GM11168 (cell line): ENCODE measurements around the gene CACNA1E.

Experiments
- in situ Hi-C: fragments of 300-500 bp; cut with MboI; formaldehyde crosslinking; loops from one replicate; pipeline ENCODE4 v1.12.0; 2022; ENCODE audit warnings: low sequenced_read_pairs; ENCODE audit not compliant: unreplicated experiment

CACNA1E gene

DNA sequence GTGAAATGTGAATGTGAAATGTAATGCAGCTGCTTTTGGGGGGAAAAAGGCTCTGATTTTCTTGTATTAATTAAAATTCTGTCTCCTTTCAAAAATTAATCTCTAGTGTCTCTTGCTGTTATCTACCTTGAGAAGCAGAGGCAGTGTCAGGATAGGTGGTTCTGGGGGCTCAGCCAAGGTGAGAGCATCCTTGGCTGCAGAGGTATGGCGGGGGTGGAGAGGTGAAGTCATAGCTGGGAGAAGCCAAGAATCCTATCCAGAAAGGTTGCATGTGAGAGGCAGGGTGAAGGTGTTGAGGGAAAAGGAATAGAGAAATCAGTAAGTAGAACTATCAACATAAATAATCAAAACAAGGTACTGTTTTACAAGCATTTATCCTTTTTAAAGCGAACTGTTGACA lies 181.2 kb downstream of the CACNA1E start:
- in situ Hi-C loops = no loop called here

DNA sequence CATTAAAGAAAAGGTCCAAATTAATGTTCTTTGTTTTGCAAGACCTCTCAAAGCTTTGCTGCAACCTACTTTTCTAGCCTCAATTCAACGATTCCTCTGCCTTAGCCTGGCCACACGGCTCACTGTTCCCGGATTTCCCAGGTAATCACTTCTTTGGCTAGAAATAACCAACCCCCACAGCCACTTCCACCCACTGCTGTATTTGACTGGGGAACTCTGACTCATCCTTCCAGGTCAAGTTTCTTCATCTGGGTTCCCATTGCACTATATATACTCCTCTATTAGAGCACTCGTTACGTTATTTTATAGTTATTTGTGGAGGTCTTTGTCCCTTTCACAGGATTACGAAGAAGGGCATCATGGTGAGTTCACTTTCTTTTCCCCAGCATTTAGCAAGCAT lies 185.9 kb downstream of the CACNA1E start:
- in situ Hi-C loops = no loop called here

DNA sequence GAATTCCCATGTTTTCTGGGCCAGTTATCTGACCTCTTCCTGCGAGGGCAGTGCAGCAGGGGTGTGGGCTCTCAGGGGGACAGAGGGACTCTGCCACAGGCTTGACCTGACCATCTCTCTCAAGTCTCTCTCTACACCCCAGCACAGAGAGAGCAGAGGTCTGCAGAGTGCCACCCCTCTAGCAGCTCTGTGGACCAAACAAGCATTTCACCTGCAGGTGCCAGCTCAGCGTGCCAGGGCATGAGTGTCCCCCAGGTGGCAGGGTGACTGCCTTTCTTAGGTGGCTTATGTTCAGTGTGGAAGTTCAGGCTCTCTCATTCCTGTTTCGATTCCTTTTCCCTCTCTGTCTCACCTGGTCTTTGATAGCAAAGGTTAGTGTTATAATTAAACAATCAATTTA lies 191.3 kb downstream of the CACNA1E start:
- in situ Hi-C loops = loop anchor here (10.0 kb wide), 1 partner anchor 200 kb away; no protein-coding TSS in a partner anchor

DNA sequence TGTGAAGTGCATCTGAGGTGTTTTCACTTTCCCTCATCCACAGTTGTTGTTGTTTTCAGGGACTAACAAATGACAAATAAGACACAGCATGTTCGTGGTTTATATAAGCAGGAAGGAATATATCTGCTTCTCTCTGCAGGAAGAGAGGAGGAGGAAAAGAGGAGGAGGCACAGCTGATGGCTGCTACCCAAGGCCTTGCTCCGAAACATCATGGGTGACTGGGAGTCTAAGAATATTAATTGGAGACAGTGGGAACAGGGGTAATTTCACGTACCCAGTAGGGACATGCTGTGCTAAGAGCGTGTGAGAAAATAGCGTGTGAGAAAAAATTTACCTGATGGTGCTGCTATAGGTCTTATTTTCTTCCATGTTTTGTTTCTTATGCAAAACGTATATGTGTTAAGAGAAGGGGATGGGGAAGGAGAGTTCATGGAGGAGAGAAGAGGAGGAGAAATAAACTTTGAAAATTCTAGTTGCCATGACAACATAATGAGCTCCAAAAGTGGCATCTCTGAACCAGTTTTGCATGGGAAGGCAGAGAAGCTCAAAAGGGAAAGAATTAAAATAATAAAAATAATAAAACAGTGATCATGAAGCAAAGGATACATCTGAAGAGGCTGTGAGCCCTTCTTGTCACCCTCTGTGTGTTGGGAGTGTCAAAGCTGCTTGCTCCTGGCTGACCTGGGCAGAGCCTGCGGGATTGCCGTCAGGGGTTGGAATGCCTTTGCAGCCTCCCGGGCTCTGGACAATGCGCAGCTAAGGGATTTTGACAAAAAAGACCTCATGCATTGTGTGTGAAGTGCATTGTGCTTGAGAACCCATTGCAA lies 192.0 kb downstream of the CACNA1E start:
- in situ Hi-C loops = loop anchor here (10.0 kb wide), 1 partner anchor 201 kb away; no protein-coding TSS in a partner anchor

DNA sequence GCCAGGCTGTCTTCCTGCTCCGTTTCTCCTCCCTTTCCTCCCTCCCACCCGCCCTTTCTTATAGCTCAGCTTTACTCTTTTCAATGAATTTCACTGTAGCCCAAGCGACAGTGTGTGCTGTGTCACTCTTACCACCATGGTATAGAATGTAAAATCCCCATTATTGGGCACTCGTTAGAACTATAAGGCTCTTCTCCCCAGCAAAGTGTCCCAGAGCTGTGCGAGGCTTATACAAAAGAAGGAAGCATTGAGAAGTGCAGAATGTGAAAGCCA lies 192.5 kb downstream of the CACNA1E start:
- in situ Hi-C loops = loop anchor here (10.0 kb wide), 1 partner anchor 201 kb away; no protein-coding TSS in a partner anchor

DNA sequence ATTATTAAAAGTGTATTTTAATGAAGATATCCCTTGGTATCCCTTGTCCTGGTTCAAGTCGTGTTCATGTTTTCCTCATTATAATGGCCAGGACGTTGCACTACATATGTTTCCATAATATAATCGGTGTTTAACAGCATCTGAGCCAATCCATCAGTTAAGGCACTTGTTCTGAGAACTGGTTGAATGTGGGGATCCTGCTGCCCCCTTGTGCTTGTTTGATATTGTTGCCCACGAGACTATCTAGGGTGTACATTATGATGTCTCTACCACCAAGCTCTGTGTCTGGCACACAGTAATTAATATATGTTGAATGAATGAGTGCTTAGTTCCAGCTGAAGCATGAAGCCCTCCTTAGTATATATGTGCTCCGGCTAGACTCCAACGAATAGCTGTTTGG lies 193.0 kb downstream of the CACNA1E start:
- in situ Hi-C loops = loop anchor here (10.0 kb wide), 1 partner anchor 201 kb away; no protein-coding TSS in a partner anchor

DNA sequence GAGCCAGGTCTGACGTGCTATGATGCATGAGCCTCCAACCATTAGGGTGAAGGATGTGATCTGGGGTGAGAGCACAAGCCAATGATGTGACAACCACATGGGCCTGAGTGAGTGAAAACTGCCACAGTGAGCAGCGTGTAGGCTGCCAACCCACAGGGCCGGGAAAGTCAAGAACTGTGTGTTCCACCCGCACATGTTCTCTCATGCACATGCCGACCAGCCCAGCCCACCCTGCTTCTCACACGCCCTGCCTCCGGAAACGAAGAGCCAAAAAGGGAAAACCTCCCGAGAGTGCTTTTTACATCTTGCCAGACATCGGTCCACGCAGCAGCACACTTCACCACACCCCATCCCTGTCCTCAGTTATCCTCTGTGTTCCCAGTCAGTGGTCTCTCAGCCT lies 197.0 kb downstream of the CACNA1E start:
- in situ Hi-C loops = no loop called here

DNA sequence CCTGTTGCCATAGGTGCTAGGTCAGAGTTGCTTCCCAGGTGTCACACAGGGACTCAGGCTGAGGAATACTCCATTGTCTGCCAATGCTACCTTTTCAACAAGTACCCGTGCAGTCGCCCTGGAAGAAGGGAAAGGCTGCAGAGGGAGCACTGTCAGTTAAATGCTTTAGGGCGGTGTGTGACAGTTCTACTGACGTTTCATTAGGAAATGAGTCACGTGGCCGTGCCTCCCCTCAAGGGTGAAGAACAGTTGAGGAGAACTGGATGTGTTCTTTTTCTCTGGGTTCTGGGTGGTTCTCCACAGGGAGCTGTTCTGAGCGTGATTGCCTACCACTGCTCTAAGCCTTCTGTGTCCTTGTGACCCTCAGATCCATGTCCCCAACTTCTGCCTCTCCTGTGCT lies 197.6 kb downstream of the CACNA1E start:
- in situ Hi-C loops = no loop called here

DNA sequence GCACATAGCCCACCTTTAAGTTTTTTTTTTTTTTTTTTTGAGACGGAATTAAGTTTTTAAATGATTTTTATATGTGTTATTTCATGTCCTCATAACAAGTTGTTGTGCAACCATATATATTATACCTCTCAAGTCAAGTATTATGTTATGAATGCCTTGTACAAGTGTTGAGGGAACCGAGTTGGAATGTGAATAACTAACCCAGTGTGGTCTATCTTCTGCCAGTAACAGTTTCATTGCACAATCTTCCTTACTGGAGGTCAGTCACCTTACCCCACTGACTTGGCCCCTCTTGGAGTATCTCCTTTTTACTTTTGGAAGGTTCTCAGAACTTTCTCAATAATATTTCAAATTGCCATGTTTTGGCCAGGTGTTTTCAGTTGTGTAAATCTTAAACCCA lies 201.9 kb downstream of the CACNA1E start:
- in situ Hi-C loops = no loop called here

DNA sequence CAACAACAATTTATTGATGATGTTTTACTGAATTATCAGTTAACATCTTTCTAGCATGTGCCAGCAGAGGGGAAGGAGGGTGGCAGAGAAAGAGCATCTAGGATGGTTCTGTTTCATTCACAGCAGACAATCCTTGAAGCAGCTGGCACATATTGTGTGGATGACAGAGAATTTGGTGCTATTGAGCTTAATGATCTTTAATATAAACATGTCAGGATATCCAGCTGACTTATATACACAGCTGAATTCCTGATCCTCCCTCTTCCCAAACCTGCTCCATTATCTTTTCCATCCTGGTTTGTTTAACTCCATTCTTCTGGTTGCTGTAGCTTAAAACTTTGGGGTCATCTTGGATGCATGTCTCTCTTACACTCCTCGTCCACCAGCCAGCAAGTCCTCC lies 218.6 kb downstream of the CACNA1E start:
- in situ Hi-C loops = loop anchor here (25.0 kb wide), 1 partner anchor 490 kb away; no protein-coding TSS in a partner anchor

DNA sequence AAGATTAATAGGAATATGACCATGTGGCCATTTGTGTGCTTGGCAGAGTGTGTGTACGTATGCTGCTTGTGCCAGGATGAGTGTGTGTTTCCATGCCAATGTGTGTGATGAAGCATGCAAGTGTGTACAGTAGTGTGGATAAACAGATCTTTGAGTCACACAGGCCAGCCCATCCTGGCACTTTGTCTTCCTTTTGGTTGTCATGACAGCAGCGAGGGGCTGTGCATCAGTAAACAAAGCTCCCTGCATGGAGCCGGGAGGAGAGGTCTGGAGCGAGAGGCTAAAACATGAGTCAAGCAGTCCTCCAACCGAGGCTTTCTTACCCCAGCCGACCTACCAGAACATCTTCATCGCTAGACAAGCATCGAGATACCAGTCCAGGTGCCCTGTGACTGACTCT lies 221.2 kb downstream of the CACNA1E start:
- in situ Hi-C loops = loop anchor here (25.0 kb wide), 1 partner anchor 492 kb away; no protein-coding TSS in a partner anchor

DNA sequence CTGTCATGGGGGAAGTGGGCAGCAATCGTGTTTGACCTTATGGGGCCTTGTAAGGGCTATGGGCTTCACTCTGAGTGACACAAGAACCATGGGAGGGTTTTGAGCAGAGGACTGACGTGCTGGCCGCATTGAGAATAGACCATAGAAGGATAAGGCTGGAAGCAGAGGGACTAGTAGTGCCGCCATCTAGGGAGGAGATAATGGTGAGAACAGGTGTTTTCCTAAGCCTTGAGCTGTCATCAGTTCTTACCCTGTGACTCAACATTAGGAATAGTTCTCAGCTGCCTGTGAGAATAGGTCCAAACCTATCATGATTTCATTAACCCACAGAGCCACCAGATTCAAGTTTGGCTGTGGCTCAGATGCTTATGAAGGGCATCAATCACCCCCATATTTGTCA lies 228.5 kb downstream of the CACNA1E start:
- in situ Hi-C loops = loop anchor here (25.0 kb wide), 1 partner anchor 500 kb away; no protein-coding TSS in a partner anchor

DNA sequence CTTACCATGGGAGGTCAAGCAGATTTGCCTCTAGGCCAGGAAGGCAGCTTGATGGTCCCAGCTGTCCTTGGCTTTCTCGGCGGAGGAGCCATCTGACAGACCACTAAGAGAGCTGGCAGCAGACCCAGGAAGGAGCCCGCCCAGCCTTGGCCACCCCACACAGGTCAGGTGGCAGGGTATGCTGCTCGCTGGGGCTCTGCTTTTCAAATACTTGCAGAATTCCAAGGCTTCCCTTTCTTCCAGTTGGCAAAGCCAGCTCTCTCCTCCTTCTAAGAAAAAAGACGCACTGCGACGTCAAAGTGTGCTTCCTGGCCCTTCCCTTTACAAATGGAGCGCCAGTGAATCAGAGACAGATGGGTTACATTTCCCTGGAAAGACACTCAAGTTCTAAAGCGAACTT lies 229.4 kb downstream of the CACNA1E start:
- in situ Hi-C loops = loop anchor here (25.0 kb wide), 1 partner anchor 500 kb away; no protein-coding TSS in a partner anchor

DNA sequence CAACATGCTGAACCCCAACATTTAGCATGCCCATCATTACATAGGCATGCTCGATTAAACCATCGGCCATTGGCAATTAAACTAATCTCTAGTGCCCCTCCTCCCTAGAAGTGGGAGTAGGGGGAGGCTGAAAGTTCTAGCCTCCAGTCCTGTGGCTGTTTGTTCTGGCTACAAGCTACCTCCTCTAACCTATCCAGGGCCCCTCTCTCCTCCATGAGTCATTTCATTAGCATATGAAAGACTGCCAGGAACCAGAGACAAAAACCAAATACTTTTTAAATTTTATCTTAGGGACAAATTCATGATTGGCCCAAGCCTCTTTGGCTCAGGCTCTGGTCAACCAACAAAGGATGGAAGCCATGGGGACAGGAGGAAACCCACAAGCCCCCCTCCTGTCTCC lies 231.1 kb downstream of the CACNA1E start:
- in situ Hi-C loops = loop anchor here (25.0 kb wide), 1 partner anchor 502 kb away; no protein-coding TSS in a partner anchor

DNA sequence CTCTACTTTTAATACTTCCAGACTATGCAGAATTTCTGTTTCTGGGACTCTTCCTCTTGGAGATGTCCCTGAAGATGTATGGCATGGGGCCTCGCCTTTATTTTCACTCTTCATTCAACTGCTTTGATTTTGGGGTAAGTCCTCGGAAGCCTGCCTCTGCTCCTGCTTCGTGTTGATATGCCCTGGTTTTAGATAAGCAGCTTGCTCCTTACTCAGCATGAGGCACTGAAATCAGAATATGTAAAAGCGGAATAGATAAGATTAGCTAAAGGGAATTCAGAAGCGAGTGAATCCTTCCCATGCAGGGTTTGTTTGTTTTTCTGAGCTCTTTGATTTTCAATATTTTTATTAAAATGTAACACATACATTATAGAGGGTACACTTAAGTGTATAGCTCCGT lies 234.7 kb downstream of the CACNA1E start:
- in situ Hi-C loops = loop anchor here (25.0 kb wide), 1 partner anchor 506 kb away; no protein-coding TSS in a partner anchor

DNA sequence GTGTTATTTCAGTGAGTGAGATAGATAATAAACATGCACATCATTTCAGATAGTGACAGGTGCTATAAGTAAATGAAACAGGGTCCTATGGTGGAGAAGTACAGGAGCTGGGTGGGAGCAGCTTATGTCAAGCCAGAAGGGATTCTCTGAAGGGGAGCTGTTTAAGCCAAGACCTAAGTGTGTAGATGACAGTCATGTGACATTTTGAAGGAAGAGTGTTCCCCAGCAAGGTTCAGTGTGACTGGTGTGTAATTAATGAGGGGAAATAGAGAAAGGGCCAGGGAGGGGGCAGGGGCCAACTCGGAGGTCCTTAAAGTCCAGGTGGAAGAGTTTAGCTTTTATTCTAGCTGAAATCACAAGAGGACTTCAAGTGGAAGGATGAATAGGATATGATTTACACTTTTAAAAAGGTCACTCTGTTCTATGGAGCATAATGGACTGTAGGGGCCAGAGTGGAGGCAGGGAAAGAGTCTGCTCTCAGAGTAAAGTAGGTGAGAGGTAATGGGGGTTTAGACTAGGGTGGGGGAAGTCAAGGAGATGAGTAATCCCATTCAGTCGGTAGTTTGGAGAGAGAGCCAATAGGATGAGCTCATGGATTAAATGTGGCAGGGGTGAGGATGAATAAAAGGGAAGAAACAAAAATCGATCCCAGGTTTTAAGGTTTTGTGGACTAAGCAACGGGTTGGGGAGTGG lies 243.1 kb downstream of the CACNA1E start:
- in situ Hi-C loops = no loop called here

DNA sequence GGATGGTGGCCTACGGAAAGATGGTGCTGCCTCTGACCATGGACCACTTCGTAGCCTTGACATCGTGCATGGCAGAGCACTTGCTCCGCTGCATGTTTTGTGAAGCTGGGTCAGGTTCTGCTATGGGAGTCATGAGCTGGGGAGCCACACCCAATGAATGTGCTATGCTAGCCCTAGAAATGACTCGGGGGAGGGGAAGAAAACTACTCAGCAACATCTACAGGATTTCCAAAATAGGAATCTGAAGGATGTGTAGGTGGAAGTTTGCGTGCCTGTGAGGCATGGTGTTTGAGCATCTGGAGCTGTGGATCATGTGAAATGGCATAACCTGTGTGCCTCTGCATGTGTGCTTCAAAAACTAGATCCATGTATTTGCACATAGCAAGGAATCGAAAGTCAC lies 247.3 kb downstream of the CACNA1E start:
- in situ Hi-C loops = no loop called here

DNA sequence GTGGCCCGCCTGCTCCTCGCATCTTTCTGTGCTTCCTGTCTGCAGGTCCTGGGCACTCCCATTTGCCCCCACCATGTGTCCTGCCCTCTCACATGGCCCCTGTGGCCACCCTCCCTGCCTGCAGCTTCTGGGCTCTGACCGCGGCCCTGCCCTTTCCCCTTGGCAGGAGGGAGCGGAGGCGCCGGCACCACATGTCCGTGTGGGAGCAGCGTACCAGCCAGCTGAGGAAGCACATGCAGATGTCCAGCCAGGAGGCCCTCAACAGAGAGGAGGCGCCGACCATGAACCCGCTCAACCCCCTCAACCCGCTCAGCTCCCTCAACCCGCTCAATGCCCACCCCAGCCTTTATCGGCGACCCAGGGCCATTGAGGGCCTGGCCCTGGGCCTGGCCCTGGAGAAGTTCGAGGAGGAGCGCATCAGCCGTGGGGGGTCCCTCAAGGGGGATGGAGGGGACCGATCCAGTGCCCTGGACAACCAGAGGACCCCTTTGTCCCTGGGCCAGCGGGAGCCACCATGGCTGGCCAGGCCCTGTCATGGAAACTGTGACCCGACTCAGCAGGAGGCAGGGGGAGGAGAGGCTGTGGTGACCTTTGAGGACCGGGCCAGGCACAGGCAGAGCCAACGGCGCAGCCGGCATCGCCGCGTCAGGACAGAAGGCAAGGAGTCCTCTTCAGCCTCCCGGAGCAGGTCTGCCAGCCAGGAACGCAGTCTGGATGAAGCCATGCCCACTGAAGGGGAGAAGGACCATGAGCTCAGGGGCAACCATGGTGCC lies 249.1 kb downstream of the CACNA1E start:
- in situ Hi-C loops = no loop called here

DNA sequence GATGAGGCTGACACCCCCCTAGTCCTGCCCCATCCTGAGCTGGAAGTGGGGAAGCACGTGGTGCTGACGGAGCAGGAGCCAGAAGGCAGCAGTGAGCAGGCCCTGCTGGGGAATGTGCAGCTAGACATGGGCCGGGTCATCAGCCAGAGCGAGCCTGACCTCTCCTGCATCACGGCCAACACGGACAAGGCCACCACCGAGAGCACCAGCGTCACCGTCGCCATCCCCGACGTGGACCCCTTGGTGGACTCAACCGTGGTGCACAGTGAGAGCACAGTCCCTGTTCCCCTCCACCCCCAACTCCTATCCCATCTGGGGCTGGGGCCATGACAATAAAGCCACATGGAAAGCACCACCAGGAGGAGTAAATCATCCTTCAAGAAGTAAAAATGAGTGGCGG lies 250.2 kb downstream of the CACNA1E start:
- in situ Hi-C loops = no loop called here

DNA sequence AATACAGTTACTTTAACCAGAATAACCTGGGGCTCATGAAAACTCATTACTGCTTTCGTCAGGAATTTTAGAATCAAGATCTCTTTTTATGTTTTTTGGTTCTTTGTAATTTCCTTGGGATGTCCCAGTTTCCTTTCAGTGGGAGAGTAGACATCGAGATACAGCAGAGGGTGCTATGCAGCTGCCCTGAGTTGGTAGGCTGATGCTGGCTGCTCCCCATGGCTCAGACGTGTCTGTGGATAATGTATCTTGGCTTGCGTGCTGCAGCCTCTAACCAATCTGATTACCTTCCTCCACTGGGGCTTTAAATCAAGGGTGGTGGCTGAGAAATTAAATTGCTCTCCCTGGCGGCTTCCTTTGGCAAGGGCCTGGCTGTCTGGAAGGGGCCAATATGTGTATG lies 253.7 kb downstream of the CACNA1E start:
- in situ Hi-C loops = no loop called here

DNA sequence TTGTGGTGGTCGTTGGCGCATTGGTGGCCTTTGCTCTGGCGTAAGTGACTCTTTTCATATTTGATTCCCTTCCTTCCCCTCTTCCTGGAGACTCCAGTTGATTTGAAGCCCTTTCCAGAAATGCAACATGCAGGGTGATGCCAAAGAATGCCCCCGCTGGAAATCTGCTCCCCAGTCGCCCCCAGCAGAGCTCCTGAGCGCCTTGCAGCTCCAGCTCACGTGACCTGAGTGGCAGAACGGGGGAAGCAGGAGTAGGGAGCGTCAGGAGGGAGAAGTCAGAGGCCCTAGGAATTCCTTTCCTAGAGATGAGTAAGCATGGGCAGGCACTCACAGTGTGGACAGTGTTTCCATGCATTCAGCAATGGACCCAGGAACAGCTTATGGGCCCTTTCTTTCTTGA lies 255.9 kb downstream of the CACNA1E start:
- in situ Hi-C loops = no loop called here
